ENCODE data around the gene ZNF155. TPM values are rescaled to one million over a fixed set of nuclear protein-coding genes. Genes with fewer than 3 reads are reported as not detected.
A peak's percentile ranks its signal among the peaks of the same experiment; 100 is the strongest.
"Not testable (repeated sequence)": the region's sequence is repeated elsewhere in the genome, so short reads cannot be mapped to it uniquely, and the experiment has no call there.

The ZNF155 gene
- total RNA-seq, 1 donor from 2014 or later = 20.2 TPM

GRCh38 chr19:43939557-43940260, 44.3 kb upstream of the ZNF155 start:
- H3K4me2 ChIP-seq = no peak overlapping the region
- H3K36me3 ChIP-seq = no peaks in the 10 kb centered on the region
- H3K27me3 ChIP-seq = peaks cover 14% of the 10 kb centered on the region
- no peak overlapping the region for H3K9ac ChIP-seq
- no peak overlapping the region for H3K27ac Mint-ChIP-seq
- H3K36me3 Mint-ChIP-seq = no peaks in the 10 kb centered on the region
- H2AFZ ChIP-seq (replicated peaks) = no peak overlapping the region
- no peaks in the 10 kb centered on the region for H3K27me3 Mint-ChIP-seq (ENCODE audit: insufficient read depth, low read depth)
- no peak for DNase-seq (ENCODE audit: low spot score)
- no peak overlapping the region for H3K4me3 ChIP-seq
- H3K4me3 Mint-ChIP-seq = no peak overlapping the region
- peaks cover 4% of the 10 kb centered on the region for H3K9me3 ChIP-seq (ENCODE audit: low read depth)
- H3F3A ChIP-seq (ENCODE audit: low read depth) = no peaks in the 10 kb centered on the region
- H3K9me3 Mint-ChIP-seq = peaks cover 11% of the 10 kb centered on the region
- no peaks in the 10 kb centered on the region for H3K79me2 ChIP-seq (ENCODE audit: low read depth)
- H3K4me1 Mint-ChIP-seq = no peaks in the 10 kb centered on the region
- H3K4me1 ChIP-seq = no peaks in the 10 kb centered on the region
- no peak overlapping the region for H3K27ac ChIP-seq
- TF ChIP-seq EZH2phosphoT487 (IDR thresholded peaks at IDR 0.05) = no peak
- TF ChIP-seq, protein P1, sequence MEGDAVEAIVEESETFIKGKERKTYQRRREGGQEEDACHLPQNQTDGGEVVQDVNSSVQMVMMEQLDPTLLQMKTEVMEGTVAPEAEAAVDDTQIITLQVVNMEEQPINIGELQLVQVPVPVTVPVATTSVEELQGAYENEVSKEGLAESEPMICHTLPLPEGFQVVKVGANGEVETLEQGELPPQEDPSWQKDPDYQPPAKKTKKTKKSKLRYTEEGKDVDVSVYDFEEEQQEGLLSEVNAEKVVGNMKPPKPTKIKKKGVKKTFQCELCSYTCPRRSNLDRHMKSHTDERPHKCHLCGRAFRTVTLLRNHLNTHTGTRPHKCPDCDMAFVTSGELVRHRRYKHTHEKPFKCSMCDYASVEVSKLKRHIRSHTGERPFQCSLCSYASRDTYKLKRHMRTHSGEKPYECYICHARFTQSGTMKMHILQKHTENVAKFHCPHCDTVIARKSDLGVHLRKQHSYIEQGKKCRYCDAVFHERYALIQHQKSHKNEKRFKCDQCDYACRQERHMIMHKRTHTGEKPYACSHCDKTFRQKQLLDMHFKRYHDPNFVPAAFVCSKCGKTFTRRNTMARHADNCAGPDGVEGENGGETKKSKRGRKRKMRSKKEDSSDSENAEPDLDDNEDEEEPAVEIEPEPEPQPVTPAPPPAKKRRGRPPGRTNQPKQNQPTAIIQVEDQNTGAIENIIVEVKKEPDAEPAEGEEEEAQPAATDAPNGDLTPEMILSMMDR (IDR thresholded peaks at IDR 0.05) = no peak
- no peak for TF ChIP-seq EZH2 (IDR thresholded peaks at IDR 0.05)
- no peaks in the 10 kb centered on the region for H4K20me1 ChIP-seq (ENCODE audit: low read depth)

DNA sequence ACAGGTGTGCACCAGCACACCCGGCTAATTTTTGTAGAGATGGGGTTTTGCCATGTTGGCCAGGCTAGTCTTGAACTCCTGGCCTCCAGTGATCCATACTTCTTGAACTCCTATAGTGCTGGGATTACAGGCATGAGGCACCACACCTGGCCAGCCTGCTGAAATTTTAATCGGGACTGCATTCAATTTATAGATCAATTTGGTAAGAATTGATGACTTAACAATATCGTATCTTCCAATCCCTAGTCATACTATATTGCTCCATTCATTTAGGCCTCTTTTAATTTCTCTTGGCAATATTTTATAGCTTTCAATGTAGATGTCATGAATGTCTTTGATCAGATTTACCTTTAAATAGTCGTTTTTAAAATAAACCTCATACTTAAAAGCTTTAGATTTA, 43.3 kb upstream of the ZNF155 start:
- H3K36me3 Mint-ChIP-seq = no peaks in the 10 kb centered on the region
- Histone ChIP-seq H3K27me3 (peaks cover 14% of the 10 kb centered on the region), H3K4me2 (no peak overlapping the region), H3K27ac (no peak overlapping the region), H2AFZ (replicated peaks) (no peak overlapping the region), H4K20me1 (ENCODE audit: low read depth) (no peaks in the 10 kb centered on the region), H3K4me3 (no peak overlapping the region), H3K9me3 (ENCODE audit: low read depth) (peaks cover 4% of the 10 kb centered on the region), H3K9ac (no peak overlapping the region), H3K79me2 (ENCODE audit: low read depth) (no peaks in the 10 kb centered on the region), H3K4me1 (no peaks in the 10 kb centered on the region), H3K36me3 (no peaks in the 10 kb centered on the region), H3F3A (ENCODE audit: low read depth) (no peaks in the 10 kb centered on the region)
- H3K4me3 Mint-ChIP-seq = no peak overlapping the region
- no peak overlapping the region for H3K27ac Mint-ChIP-seq
- peaks cover 11% of the 10 kb centered on the region for H3K9me3 Mint-ChIP-seq
- TF ChIP-seq, protein P1 (IDR thresholded peaks at IDR 0.05) = no peak
- TF ChIP-seq EZH2phosphoT487 (IDR thresholded peaks at IDR 0.05) = no peak
- no peak for TF ChIP-seq EZH2 (IDR thresholded peaks at IDR 0.05)
- no peaks in the 10 kb centered on the region for H3K4me1 Mint-ChIP-seq
- no peaks in the 10 kb centered on the region for H3K27me3 Mint-ChIP-seq (ENCODE audit: insufficient read depth, low read depth)
- no peak for DNase-seq (ENCODE audit: low spot score)

DNA sequence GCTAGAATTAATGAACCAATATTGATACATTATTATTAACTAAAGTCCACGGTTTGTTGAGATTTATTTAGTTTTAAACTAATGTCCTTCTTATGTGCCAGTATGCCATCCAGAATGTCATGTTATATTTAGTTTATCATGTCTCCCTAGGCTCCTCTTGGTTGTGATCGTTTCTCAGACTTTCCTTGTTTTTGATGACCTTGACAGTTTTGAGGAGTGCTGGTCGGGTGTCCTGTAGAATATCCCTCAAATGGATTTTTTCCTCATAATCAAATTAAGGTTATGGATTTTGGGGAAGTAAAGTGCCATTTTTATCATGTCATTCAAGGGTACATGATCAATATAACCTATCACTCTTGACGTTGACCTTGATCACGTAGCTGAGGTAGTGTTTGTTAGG, 42.8 kb upstream of the ZNF155 start:
- no peaks in the 10 kb centered on the region for H4K20me1 ChIP-seq (ENCODE audit: low read depth)
- H3K4me1 ChIP-seq = no peaks in the 10 kb centered on the region
- Mint-ChIP-seq H3K4me3 (no peak overlapping the region), H3K36me3 (no peaks in the 10 kb centered on the region), H3K27me3 (ENCODE audit: insufficient read depth, low read depth) (no peaks in the 10 kb centered on the region), H3K9me3 (peaks cover 15% of the 10 kb centered on the region), H3K27ac (no peak overlapping the region), H3K4me1 (no peaks in the 10 kb centered on the region)
- no peak for TF ChIP-seq EZH2phosphoT487 (IDR thresholded peaks at IDR 0.05)
- no peak for TF ChIP-seq EZH2 (IDR thresholded peaks at IDR 0.05)
- TF ChIP-seq, protein P1 (IDR thresholded peaks at IDR 0.05) = no peak
- DNase-seq (ENCODE audit: low spot score) = no peak
- peaks cover 4% of the 10 kb centered on the region for H3K9me3 ChIP-seq (ENCODE audit: low read depth)
- H2AFZ ChIP-seq (replicated peaks) = no peak overlapping the region
- no peaks in the 10 kb centered on the region for H3K36me3 ChIP-seq
- H3K79me2 ChIP-seq (ENCODE audit: low read depth) = no peaks in the 10 kb centered on the region
- H3K4me3 ChIP-seq = no peak overlapping the region
- no peak overlapping the region for H3K27ac ChIP-seq
- H3K9ac ChIP-seq = no peak overlapping the region
- no peak overlapping the region for H3K4me2 ChIP-seq
- no peaks in the 10 kb centered on the region for H3F3A ChIP-seq (ENCODE audit: low read depth)
- peaks cover 19% of the 10 kb centered on the region for H3K27me3 ChIP-seq

DNA sequence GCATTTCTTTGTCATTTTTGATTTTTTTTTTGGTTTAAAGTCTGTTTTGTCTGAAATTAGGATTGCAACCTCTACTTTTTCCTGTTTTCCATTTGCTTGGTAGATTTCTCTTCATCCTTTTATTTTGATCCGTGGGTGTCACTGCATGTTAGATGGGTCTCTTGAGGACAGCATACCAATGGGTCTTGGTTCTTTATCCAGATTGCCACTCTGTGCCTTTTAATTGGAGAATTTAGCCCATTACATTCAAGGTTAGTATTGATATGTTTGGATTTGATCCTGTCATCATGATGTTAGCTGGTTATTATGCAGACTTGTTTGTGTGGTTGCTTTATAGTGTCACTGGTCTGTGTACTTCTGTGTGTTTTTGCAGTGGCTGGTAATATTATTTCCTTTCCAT, 36.6 kb upstream of the ZNF155 start:
- not testable (repeated sequence) for H3K36me3 ChIP-seq; H4K20me1 ChIP-seq (ENCODE audit: low read depth); H3K27ac Mint-ChIP-seq; H3K27me3 Mint-ChIP-seq (ENCODE audit: insufficient read depth, low read depth); H3K9ac ChIP-seq; H3K9me3 ChIP-seq (ENCODE audit: low read depth); H3K79me2 ChIP-seq (ENCODE audit: low read depth); H3K27ac ChIP-seq; H3K4me1 ChIP-seq; DNase-seq (ENCODE audit: low spot score); H3F3A ChIP-seq (ENCODE audit: low read depth); H3K36me3 Mint-ChIP-seq; H3K27me3 ChIP-seq; H3K4me1 Mint-ChIP-seq; H3K4me2 ChIP-seq; H3K4me3 Mint-ChIP-seq; H2AFZ ChIP-seq (replicated peaks); H3K4me3 ChIP-seq
- peaks cover 46% of the 10 kb centered on the region for H3K9me3 Mint-ChIP-seq

GRCh38 chr19:43949803-43950202, 34.2 kb upstream of the ZNF155 start:
- not testable (repeated sequence) for H3K27me3 Mint-ChIP-seq (ENCODE audit: insufficient read depth, low read depth); H3K4me1 ChIP-seq; H4K20me1 ChIP-seq (ENCODE audit: low read depth); H3K79me2 ChIP-seq (ENCODE audit: low read depth); DNase-seq (ENCODE audit: low spot score); H3K27ac ChIP-seq; H3K27me3 ChIP-seq; H3K4me3 ChIP-seq; H3K9me3 ChIP-seq (ENCODE audit: low read depth); H3K36me3 ChIP-seq; H3K4me1 Mint-ChIP-seq; H3F3A ChIP-seq (ENCODE audit: low read depth); H3K4me2 ChIP-seq; H3K9ac ChIP-seq; H3K27ac Mint-ChIP-seq; H2AFZ ChIP-seq (replicated peaks)
- Mint-ChIP-seq H3K36me3 (peaks cover 18% of the 10 kb centered on the region), H3K4me3 (peak overlapping the region; percentile 12), H3K9me3 (peaks cover 54% of the 10 kb centered on the region)

All from neural progenitor cell (in vitro differentiated cells).